DND-41 (cell line): ENCODE measurements around the gene NFX1.
A peak's percentile ranks its signal among the peaks of the same experiment; 100 is the strongest.

Source experiments
- ATAC-seq: fragments of 200-7000 bp; cut with Tn5 transposase; 3 replicates; pipeline ENCODE4 v1.9.1; 2021; ENCODE audit warnings: low read depth; ENCODE audit not compliant: insufficient read depth
- DNase-seq: peaks from one replicate; pipeline ENCODE4 v3.0.0-alpha.2; 2020
- H2AFZ ChIP-seq: 2 replicates; pipeline ENCODE4 v1.6.0; 2012; ENCODE audit warnings: low read depth, low read length
- H3K27ac ChIP-seq: 2 replicates; pipeline ENCODE4 v1.5.1; 2012; ENCODE audit warnings: low read length, inconsistent platforms
- H3K27me3 ChIP-seq: fragments of 200-600 bp; sonication (generic); 2 replicates; pipeline ENCODE4 v1.6.0; 2012; ENCODE audit warnings: low read length, mild to moderate bottlenecking, inconsistent platforms; ENCODE audit not compliant: insufficient read depth, poor library complexity
- H3K36me3 ChIP-seq: 2 replicates; pipeline ENCODE4 v1.5.1; 2012; ENCODE audit warnings: low read length, inconsistent platforms; ENCODE audit not compliant: insufficient read depth
- H3K4me1 ChIP-seq: 2 replicates; pipeline ENCODE4 v1.5.1; 2012; ENCODE audit warnings: mild to moderate bottlenecking, low read length; ENCODE audit not compliant: insufficient read depth
- H3K4me2 ChIP-seq: 2 replicates; pipeline ENCODE4 v1.6.0; 2012; ENCODE audit warnings: mild to moderate bottlenecking, moderate library complexity, low read length, inconsistent platforms; ENCODE audit not compliant: insufficient read depth
- H3K4me3 ChIP-seq, 2 experiments: fragments of 200-600 bp in 1 of 2; shearing (Covaris generic) in 1 of 2; 2 replicates each; pipeline ENCODE4 v1.5.1; 2012 to 2016; ENCODE audit warnings: inconsistent platforms in 2 of 2, low read length in 2 of 2, mild to moderate bottlenecking in 2 of 2, low read depth in 1 of 2, moderate library complexity in 1 of 2
- H3K79me2 ChIP-seq: 2 replicates; pipeline ENCODE4 v1.6.0; 2012; ENCODE audit warnings: low read length, inconsistent platforms; ENCODE audit not compliant: insufficient read depth
- H3K9ac ChIP-seq: 2 replicates; pipeline ENCODE4 v1.6.0; 2012; ENCODE audit warnings: low read depth, mild to moderate bottlenecking, inconsistent platforms, low read length, moderate library complexity
- H3K9me3 ChIP-seq: 2 replicates; pipeline ENCODE4 v1.5.1; 2012; ENCODE audit warnings: low read length, moderate library complexity, mild to moderate bottlenecking, inconsistent platforms; ENCODE audit not compliant: insufficient read depth, severe bottlenecking
- H4K20me1 ChIP-seq: 2 replicates; pipeline ENCODE4 v1.6.0; 2012; ENCODE audit warnings: low read length; ENCODE audit not compliant: insufficient read depth
- EZH2 ChIP-seq: IDR thresholded peaks from 3 replicates; pipeline ENCODE4 v1.6.1; 2012; ENCODE audit warnings: borderline replicate concordance, low read depth, mild to moderate bottlenecking, moderate library complexity, low read length, inconsistent platforms; ENCODE audit not compliant: severe bottlenecking
- TF ChIP-seq, protein P1 (sequence below): IDR thresholded peaks from 2 replicates; pipeline ENCODE4 v1.5.1; 2012; ENCODE audit warnings: borderline replicate concordance, low read length, moderate library complexity, mild to moderate bottlenecking; ENCODE audit not compliant: poor library complexity, severe bottlenecking; ENCODE audit errors: extremely low read depth

Gene NFX1

DNA sequence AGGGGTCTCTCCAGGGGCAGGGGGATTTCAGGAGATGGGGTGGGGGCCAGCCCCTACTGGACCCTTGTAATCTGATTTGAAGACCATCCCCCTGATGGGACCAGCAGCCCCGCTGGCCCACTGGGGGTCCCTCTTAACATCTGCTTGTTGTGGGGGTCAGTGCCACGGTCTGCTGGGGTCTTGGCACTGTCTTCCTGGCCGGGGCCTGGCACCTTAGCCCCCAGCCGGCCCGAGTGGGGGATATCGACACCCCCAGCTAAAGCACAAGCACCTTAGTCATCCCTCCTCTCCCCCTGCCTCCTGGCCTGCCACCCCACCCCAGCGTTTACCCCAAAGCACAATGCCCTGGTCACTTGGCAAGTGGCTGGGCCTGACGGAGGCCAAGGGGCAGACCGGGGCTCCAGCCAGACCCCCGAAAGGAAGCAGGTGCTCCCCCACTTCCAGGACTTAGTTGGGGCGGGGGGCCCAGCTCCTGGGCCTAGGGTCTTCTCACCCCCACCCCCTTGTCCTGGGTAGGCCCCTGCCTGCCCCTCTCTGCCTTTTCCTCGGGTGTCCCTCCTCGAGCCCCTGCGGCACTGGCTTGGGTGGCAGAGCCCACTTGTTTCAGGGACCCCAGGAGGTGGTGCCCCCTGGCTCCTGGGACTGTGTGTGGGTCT is 1.4 kb upstream of the NFX1 start:
- ATAC-seq (no peak), DNase-seq (no peak)
- H3K9me3 ChIP-seq = no peaks in the 10 kb centered on the region
- peak overlapping the region; percentile 79 for H3K9ac ChIP-seq
- H3K36me3 ChIP-seq = 0 out of 2 replicates have a peak, but pooled peaks cover 6% of the 10 kb centered on the region
- H3K79me2 ChIP-seq = peaks cover 35% of the 10 kb centered on the region
- no peaks in the 10 kb centered on the region for H3K27me3 ChIP-seq
- H4K20me1 ChIP-seq = no peaks in the 10 kb centered on the region
- peak overlapping the region; percentile 96 for H3K27ac ChIP-seq
- H3K4me2 ChIP-seq = peak overlapping the region; percentile 78
- H2AFZ ChIP-seq = peak overlapping the region; percentile 61
- TF ChIP-seq EZH2 = no peak
- TF ChIP-seq, protein P1, sequence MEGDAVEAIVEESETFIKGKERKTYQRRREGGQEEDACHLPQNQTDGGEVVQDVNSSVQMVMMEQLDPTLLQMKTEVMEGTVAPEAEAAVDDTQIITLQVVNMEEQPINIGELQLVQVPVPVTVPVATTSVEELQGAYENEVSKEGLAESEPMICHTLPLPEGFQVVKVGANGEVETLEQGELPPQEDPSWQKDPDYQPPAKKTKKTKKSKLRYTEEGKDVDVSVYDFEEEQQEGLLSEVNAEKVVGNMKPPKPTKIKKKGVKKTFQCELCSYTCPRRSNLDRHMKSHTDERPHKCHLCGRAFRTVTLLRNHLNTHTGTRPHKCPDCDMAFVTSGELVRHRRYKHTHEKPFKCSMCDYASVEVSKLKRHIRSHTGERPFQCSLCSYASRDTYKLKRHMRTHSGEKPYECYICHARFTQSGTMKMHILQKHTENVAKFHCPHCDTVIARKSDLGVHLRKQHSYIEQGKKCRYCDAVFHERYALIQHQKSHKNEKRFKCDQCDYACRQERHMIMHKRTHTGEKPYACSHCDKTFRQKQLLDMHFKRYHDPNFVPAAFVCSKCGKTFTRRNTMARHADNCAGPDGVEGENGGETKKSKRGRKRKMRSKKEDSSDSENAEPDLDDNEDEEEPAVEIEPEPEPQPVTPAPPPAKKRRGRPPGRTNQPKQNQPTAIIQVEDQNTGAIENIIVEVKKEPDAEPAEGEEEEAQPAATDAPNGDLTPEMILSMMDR = no peak
- peaks cover 34% of the 10 kb centered on the region for H3K4me1 ChIP-seq
- H3K4me3 ChIP-seq = peak overlapping the region in 1 of 2 experiments; percentile 85; a peak in 3 of 4 replicates

DNA sequence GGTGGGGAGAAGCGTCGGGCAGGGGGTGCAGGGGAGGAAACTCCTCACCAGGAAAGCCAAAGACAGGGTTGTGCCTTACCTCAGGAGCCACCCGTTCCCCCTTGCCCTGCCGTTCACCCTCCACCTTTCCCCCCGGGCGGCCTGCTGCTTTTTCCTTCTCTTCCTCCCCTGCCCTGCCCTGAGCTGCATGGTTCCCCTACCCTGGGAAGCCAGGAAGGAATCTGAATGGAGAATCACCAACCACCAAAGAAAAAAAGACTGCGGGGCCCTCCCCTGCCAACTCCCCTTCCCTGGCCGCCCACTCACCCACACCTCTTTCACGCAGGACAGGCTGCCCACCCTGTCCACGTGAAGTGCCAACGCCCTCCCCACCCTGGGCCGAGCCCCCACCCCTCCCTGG is 820 bp upstream of the NFX1 start:
- ATAC-seq (no peak), DNase-seq (peak; percentile 25)
- Histone ChIP-seq H3K4me1 (peaks cover 34% of the 10 kb centered on the region), H2AFZ (peak overlapping the region; percentile 61), H3K4me3 (peak overlapping the region; percentile 29 to 85; a peak in 3 of 4 replicates), H4K20me1 (no peaks in the 10 kb centered on the region), H3K27ac (peak overlapping the region; percentile 96), H3K36me3 (peaks cover 11% of the 10 kb centered on the region), H3K4me2 (peak overlapping the region; percentile 78), H3K27me3 (no peaks in the 10 kb centered on the region), H3K9me3 (no peaks in the 10 kb centered on the region), H3K9ac (peak overlapping the region; percentile 79), H3K79me2 (peaks cover 41% of the 10 kb centered on the region)
- TF ChIP-seq EZH2 = no peak
- TF ChIP-seq, protein P1 = no peak

DNA sequence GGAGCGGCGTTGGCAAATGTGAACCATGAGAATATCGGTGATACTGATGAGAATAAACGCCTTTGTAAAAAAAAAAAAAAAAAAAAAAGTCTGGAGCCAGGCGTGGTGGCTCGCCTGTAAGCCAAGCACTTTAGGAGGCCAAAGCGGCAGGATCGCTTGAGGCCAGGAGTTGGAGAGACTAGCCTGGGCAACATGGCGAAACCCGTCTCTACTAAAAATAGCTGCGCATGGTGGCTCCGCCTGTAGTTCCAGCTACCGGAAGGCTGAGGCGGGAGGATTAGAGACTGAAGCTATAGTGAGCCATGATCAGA is 425 bp upstream of the NFX1 start:
- Histone ChIP-seq H3K79me2 (peaks cover 45% of the 10 kb centered on the region), H3K27me3 (no peaks in the 10 kb centered on the region), H3K4me1 (peaks cover 34% of the 10 kb centered on the region), H3K9me3 (no peaks in the 10 kb centered on the region), H3K4me3 (peak overlapping the region; percentile 29 to 85; a peak in 3 of 4 replicates), H3K36me3 (peaks cover 15% of the 10 kb centered on the region), H3K4me2 (peak overlapping the region; percentile 78), H3K9ac (peak overlapping the region; percentile 79), H3K27ac (peak overlapping the region; percentile 96), H2AFZ (peak overlapping the region; percentile 70), H4K20me1 (no peaks in the 10 kb centered on the region)
- TF ChIP-seq EZH2 = no peak
- TF ChIP-seq, protein P1 = no peak
- DNase-seq = no peak
- ATAC-seq = no peak
